Astrocyte (in vitro differentiated cells and primary cell): ENCODE data around the gene GRAMD1B.

Experiments
- EZH2 ChIP-seq: IDR thresholded peaks from 2 replicates; pipeline ENCODE4 v1.6.1; 2012; ENCODE audit warnings: mild to moderate bottlenecking, low read length, inconsistent platforms; ENCODE audit not compliant: insufficient read depth
- TF ChIP-seq, protein P1 (sequence below): IDR thresholded peaks from 2 replicates; pipeline ENCODE4 v1.5.1; 2011; ENCODE audit warnings: low read depth, mild to moderate bottlenecking, inconsistent platforms, low read length, moderate library complexity; ENCODE audit not compliant: insufficient read depth

DNA sequence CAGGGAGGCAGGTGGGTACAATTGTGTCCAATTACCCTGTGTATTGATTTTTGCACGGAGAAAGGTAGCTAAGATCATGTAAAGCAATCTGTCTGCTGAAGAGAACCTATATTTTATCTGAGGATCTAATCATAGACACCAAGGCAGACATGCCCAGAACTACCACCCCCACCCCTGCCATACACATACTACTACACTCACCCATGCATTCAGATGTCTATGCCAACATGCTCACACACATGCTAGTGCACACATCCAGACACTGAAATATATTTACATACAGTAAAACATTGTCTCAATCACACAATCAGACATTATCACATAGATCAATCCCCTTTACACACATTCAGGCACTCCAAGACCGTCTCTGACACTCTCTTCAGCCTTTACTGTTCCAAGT lies 222.5 kb downstream of the GRAMD1B start:
- TF ChIP-seq EZH2, result no peak
- TF ChIP-seq, protein P1, sequence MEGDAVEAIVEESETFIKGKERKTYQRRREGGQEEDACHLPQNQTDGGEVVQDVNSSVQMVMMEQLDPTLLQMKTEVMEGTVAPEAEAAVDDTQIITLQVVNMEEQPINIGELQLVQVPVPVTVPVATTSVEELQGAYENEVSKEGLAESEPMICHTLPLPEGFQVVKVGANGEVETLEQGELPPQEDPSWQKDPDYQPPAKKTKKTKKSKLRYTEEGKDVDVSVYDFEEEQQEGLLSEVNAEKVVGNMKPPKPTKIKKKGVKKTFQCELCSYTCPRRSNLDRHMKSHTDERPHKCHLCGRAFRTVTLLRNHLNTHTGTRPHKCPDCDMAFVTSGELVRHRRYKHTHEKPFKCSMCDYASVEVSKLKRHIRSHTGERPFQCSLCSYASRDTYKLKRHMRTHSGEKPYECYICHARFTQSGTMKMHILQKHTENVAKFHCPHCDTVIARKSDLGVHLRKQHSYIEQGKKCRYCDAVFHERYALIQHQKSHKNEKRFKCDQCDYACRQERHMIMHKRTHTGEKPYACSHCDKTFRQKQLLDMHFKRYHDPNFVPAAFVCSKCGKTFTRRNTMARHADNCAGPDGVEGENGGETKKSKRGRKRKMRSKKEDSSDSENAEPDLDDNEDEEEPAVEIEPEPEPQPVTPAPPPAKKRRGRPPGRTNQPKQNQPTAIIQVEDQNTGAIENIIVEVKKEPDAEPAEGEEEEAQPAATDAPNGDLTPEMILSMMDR, result no peak
